ENCODE results near the gene MAPK11. TPM values are rescaled to one million over a fixed set of nuclear protein-coding genes. Genes with fewer than 3 reads are reported as not detected.

Gene MAPK11
- total RNA-seq, 1 donor from 2014 or later: not detected

DNA sequence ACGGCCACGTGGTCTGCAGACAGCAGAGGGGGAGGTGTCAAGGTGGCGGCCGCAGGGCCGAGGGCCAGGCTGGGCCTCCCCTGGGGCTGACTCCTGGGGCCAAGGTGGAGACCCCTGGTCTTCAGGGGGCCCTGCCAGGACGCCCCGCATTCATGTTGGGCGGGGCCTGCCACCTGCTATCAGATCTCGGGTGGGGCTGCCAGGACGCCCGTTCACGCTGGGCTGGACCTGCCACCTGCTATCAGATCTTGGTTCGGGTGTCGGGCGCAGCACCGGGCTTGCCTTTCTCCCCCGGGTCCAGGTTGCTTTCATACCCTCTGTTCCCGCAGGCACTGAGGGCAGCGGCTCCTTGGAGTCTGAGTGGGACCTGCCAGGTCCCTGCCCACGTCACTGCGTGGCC, 16.1 kb upstream of the MAPK11 start:
- TF ChIP-seq, protein P1, sequence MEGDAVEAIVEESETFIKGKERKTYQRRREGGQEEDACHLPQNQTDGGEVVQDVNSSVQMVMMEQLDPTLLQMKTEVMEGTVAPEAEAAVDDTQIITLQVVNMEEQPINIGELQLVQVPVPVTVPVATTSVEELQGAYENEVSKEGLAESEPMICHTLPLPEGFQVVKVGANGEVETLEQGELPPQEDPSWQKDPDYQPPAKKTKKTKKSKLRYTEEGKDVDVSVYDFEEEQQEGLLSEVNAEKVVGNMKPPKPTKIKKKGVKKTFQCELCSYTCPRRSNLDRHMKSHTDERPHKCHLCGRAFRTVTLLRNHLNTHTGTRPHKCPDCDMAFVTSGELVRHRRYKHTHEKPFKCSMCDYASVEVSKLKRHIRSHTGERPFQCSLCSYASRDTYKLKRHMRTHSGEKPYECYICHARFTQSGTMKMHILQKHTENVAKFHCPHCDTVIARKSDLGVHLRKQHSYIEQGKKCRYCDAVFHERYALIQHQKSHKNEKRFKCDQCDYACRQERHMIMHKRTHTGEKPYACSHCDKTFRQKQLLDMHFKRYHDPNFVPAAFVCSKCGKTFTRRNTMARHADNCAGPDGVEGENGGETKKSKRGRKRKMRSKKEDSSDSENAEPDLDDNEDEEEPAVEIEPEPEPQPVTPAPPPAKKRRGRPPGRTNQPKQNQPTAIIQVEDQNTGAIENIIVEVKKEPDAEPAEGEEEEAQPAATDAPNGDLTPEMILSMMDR (IDR thresholded peaks at IDR 0.05): no peak
- TF ChIP-seq EZH2phosphoT487 (IDR thresholded peaks at IDR 0.05) (no peak), EZH2 (IDR thresholded peaks at IDR 0.05) (no peak)
- Histone ChIP-seq H3K4me2 (no peak overlapping the region), H3K27me3 (no peaks in the 10 kb centered on the region), H3K36me3 (no peaks in the 10 kb centered on the region), H3K4me3 (no peak overlapping the region), H3K4me1 (no peaks in the 10 kb centered on the region), H4K20me1 (ENCODE audit: low read depth) (peaks cover 34% of the 10 kb centered on the region), H3K9me3 (ENCODE audit: low read depth) (no peaks in the 10 kb centered on the region), H2AFZ (replicated peaks) (no peak overlapping the region), H3K9ac (no peak overlapping the region), H3K79me2 (ENCODE audit: low read depth) (peaks cover 6% of the 10 kb centered on the region), H3K27ac (no peak overlapping the region), H3F3A (ENCODE audit: low read depth) (no peaks in the 10 kb centered on the region)
- Mint-ChIP-seq H3K4me3 (no peak overlapping the region), H3K9me3 (no peaks in the 10 kb centered on the region), H3K27me3 (ENCODE audit: insufficient read depth, low read depth) (no peaks in the 10 kb centered on the region), H3K36me3 (peaks cover 3% of the 10 kb centered on the region), H3K27ac (no peak overlapping the region), H3K4me1 (no peaks in the 10 kb centered on the region)
- no peak for DNase-seq (ENCODE audit: low spot score)

DNA sequence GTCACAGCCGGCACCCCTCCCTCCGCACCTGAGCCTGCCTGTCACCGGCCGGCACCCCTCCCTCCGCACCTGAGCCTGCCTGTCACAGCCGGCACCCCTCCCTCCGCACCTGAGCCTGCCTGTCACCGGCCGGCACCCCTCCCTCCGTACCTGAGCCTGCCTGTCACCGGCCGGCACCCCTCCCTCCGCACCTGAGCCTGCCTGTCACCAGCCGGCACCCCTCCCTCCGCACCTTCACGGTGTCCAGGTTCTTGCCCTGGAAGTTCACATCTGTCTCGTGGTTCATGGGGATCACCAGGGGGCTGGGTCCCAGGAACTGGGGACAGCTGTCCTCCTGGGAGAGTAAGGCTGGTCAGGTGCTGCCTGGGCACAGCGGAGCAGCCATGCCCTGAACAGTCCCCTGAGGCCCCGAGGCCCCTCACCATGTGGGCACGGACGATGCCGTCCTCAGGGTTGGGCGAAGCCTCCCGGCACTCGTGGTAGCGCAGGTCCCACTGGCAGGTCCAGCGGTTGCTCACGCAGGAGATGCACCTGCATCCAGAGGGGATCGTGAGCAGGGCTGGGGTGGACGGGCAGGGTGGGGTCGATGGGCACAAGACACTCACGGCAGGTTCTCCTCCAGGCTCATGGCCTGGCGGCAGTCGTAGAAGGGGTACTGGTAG, 15.5 kb upstream of the MAPK11 start:
- H3K27me3 Mint-ChIP-seq (ENCODE audit: insufficient read depth, low read depth): no peaks in the 10 kb centered on the region
- Histone ChIP-seq H3K4me1 (no peaks in the 10 kb centered on the region), H3F3A (ENCODE audit: low read depth) (no peaks in the 10 kb centered on the region), H3K4me3 (no peak overlapping the region), H4K20me1 (ENCODE audit: low read depth) (peaks cover 28% of the 10 kb centered on the region), H3K4me2 (no peak overlapping the region), H3K9me3 (ENCODE audit: low read depth) (no peaks in the 10 kb centered on the region), H3K27me3 (no peaks in the 10 kb centered on the region), H2AFZ (replicated peaks) (no peak overlapping the region), H3K9ac (no peak overlapping the region), H3K27ac (no peak overlapping the region), H3K36me3 (no peaks in the 10 kb centered on the region), H3K79me2 (ENCODE audit: low read depth) (peaks cover under 1% of the 10 kb centered on the region)
- no peaks in the 10 kb centered on the region for H3K9me3 Mint-ChIP-seq
- DNase-seq (ENCODE audit: low spot score): no peak
- TF ChIP-seq EZH2 (IDR thresholded peaks at IDR 0.05): no peak
- no peak for TF ChIP-seq EZH2phosphoT487 (IDR thresholded peaks at IDR 0.05)
- TF ChIP-seq, protein P1 (IDR thresholded peaks at IDR 0.05): no peak
- H3K4me1 Mint-ChIP-seq: no peaks in the 10 kb centered on the region
- no peak overlapping the region for H3K4me3 Mint-ChIP-seq
- H3K36me3 Mint-ChIP-seq: peaks cover 3% of the 10 kb centered on the region
- no peak overlapping the region for H3K27ac Mint-ChIP-seq

DNA sequence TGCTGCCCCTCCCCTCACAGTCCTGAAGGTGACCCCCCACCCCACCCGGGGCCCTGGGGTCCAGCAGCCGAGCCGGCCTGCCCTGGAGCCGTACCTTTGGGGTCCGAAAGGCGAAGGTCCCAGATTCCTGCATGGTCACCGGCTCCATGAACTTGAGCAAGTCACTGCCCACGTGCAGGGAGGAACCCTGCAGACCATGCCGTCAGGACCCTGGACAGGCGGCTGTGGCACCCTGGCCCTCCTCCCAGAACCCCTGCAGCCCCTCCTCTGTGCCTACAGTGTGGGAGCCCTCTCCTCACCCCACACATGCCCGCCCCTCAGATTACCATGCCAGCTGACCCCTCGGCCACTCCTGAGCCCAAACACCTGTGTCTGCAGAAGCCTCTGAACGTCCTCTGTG, 14.3 kb upstream of the MAPK11 start:
- no peaks in the 10 kb centered on the region for H3K27me3 ChIP-seq
- no peak overlapping the region for H3K9ac ChIP-seq
- no peak overlapping the region for H3K27ac ChIP-seq
- H3K4me1 ChIP-seq: no peaks in the 10 kb centered on the region
- DNase-seq (ENCODE audit: low spot score): no peak
- H3K27me3 Mint-ChIP-seq (ENCODE audit: insufficient read depth, low read depth): no peaks in the 10 kb centered on the region
- H3K36me3 ChIP-seq: no peaks in the 10 kb centered on the region
- no peak overlapping the region for H3K27ac Mint-ChIP-seq
- H3F3A ChIP-seq (ENCODE audit: low read depth): no peaks in the 10 kb centered on the region
- H3K4me3 Mint-ChIP-seq: no peak overlapping the region
- H3K4me2 ChIP-seq: no peak overlapping the region
- no peak overlapping the region for H2AFZ ChIP-seq (replicated peaks)
- H3K9me3 ChIP-seq (ENCODE audit: low read depth): no peaks in the 10 kb centered on the region
- no peaks in the 10 kb centered on the region for H3K9me3 Mint-ChIP-seq
- no peaks in the 10 kb centered on the region for H3K4me1 Mint-ChIP-seq
- H4K20me1 ChIP-seq (ENCODE audit: low read depth): peaks cover 19% of the 10 kb centered on the region
- H3K79me2 ChIP-seq (ENCODE audit: low read depth): no peaks in the 10 kb centered on the region
- H3K36me3 Mint-ChIP-seq: peaks cover 5% of the 10 kb centered on the region
- no peak for TF ChIP-seq EZH2 (IDR thresholded peaks at IDR 0.05)
- TF ChIP-seq, protein P1 (IDR thresholded peaks at IDR 0.05): no peak
- H3K4me3 ChIP-seq: no peak overlapping the region
